HEK293 (cell line): ENCODE results near the gene ADORA2A.

ENCODE experiments used
- ZNF184 ChIP-seq: fragments of 450-650 bp; IDR thresholded peaks from 2 replicates; pipeline ENCODE4 v1.5.1; 2018; ENCODE audit warnings: missing biosample characterization, mild to moderate bottlenecking, missing genetic modification characterization
- ZNF830 ChIP-seq: fragments of 450-650 bp; IDR thresholded peaks from 2 replicates; pipeline ENCODE4 v1.5.0; 2018; ENCODE audit warnings: missing biosample characterization, missing genetic modification characterization, low read depth, mild to moderate bottlenecking, moderate library complexity
- ZSCAN30 ChIP-seq: fragments of 450-650 bp; IDR thresholded peaks from 2 replicates; pipeline ENCODE4 v1.5.1; 2018; ENCODE audit warnings: missing biosample characterization, mild to moderate bottlenecking, missing genetic modification characterization, moderate library complexity
- TF ChIP-seq, protein P1 (sequence below): fragments of 450-650 bp; formaldehyde crosslinking; IDR thresholded peaks from 2 replicates; pipeline ENCODE4 v1.5.1; 2016; ENCODE audit warnings: missing biosample characterization, missing genetic modification characterization

DNA sequence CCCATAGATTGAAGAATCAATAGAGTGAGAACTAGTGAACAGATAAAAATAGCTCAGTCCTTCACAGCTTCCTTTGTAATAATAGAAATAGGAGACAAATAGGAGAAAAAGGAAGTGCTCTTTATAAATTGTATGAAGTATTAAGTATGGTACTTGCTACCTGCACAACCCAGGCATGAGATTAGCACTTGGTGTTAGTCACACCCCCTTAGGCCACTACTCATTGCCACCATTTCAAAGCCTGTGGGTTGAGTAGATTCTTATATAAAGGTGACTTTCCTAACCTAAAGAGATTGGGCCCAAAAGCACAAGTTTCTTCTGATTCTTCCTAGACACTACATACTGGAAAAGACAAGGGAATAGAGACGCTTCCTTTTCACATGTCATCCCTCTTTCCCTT is 37.7 kb upstream of the ADORA2A start:
- TF ChIP-seq, protein P1, sequence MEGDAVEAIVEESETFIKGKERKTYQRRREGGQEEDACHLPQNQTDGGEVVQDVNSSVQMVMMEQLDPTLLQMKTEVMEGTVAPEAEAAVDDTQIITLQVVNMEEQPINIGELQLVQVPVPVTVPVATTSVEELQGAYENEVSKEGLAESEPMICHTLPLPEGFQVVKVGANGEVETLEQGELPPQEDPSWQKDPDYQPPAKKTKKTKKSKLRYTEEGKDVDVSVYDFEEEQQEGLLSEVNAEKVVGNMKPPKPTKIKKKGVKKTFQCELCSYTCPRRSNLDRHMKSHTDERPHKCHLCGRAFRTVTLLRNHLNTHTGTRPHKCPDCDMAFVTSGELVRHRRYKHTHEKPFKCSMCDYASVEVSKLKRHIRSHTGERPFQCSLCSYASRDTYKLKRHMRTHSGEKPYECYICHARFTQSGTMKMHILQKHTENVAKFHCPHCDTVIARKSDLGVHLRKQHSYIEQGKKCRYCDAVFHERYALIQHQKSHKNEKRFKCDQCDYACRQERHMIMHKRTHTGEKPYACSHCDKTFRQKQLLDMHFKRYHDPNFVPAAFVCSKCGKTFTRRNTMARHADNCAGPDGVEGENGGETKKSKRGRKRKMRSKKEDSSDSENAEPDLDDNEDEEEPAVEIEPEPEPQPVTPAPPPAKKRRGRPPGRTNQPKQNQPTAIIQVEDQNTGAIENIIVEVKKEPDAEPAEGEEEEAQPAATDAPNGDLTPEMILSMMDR, result no peak
- TF ChIP-seq ZNF184 (no peak), ZNF830 (tag by site-specific recombination) (no peak), ZSCAN30 (no peak)
